Activated CD4-positive, alpha-beta T cell treated with anti-CD3 and anti-CD28 coated beads for 24 hours (primary cell): ENCODE results near the gene DGKB.

Experiments
- DNase-seq, 2 donors: peaks; one replicate each; pipeline ENCODE4 v3.0.0-alpha.2; 2020; ENCODE audit warnings: low read depth in 2 of 2

DGKB gene

DNA sequence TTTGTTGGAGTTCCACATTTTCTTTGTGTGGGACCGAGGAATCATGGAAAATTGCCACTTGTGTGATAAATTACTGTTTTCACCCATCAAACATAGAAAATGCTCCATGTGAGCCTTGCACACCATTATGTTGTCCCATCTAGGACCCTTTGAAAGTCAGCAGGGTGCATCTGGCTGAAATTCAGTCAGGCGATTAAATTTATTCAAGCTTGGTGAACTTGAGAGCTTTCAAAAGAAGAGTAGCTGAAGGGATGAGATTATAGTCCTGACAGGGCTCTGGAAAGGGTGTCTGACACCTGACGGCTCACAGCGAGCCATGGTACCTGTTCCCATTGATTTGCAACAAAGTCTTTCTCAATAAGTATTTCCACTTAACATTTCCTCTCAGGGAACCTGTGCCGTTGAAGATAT lies 513.4 kb downstream of the DGKB start:
- DNase-seq, result no peak

DNA sequence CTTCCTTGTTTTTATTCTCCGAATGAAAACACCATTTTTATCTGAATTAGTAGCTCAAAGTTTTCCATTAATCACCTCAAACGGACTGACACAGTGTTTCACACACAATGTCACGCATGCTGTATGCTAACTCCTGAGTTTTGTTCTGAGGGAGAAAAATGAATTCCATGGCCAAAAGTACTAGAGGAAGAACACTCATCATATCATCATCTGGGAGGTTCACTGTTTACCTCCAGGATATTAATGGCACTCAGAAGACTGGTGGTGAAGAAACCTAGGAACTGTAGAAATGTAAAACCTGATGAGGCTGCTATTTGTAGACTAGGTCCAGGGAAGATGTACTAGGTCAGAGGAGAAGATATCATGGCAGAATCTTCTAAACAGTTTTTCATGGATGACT lies 517.5 kb downstream of the DGKB start:
- DNase-seq, result no peak

DNA sequence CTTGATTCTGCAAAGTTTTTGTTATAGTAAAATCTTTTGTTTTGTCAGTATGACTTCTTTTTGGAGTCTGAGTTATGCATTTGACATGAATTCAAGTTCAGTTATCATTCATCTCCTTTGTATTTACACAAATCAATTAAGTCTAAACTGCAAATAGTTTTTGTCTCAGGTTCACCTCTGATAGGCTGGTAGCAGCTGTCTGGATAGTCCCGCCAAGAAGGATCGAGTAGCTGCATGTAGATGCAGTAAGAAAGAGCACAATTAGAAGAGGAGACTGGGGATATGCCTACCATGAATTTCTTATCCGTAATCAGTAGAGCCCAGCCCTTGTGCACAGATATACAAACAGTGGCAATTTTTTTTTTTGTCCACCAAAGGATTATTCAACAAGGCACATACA lies 520.6 kb downstream of the DGKB start:
- DNase-seq, result no peak

DNA sequence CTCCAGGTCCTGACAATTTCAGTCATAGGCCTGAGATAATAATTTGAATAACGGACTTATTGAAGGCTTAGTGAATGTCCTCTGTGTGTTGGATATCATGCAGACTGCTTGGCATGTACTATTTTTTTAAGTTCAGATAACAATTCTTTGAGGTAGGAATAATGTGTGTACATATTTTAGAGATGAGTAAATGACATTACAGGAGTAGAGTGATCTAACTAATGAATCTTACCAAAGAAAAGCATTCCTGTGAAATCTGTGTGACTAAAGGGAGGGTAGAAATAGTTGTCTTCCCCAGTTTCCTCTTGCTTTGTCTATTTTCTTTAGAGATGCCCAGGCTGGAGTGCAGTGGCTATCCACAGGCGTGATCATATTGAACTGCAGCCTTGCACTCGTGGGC lies 521.2 kb downstream of the DGKB start:
- no peak for DNase-seq

DNA sequence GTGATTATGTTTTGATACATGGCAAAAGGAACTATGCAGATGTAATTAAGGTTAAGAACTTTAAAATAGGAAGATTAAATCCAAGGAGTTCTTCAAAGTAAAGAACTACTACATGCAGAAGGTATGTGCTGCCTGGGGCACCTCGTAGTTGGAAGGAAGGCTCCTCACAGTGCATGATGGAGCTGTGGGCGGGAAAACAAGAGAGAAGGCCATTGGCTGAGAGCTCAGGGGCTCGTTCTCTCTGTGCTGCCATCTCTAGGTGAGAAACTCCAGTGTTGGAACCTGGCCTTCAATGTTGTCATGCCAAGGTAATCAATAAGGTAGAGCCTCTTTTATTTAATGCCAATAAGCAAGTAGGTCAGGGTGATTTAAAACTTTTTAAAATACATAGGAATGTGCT lies 521.7 kb downstream of the DGKB start:
- DNase-seq, result no peak

DNA sequence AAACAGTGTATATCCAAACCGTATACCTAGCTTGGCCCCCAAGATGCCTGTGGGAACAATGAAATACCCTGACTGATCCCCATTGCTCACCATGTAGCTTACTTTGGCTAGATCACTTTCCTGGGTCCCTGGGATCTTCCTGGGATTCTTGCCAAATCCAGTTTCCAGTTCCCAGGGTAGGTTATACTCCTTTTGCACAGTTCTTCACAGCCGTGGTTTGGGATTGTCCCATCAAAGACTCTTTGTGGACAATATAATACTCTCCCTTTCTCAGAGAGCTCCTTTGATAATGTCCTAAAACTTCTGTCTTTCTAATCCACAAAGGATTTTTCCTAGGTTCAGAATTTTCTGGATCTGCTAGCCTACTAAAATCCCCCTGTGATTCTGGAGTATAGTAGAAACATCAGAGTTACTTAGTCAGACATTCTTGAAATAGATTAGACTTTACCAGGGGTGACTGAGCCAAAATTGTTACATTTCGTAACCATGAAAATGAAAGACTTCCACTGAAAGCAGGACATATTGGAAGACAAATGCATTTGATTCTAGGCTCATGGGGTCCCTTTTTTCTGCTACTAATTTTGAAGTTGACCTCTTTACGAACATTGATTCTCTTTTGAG lies 524.8 kb downstream of the DGKB start:
- DNase-seq, result no peak

DNA sequence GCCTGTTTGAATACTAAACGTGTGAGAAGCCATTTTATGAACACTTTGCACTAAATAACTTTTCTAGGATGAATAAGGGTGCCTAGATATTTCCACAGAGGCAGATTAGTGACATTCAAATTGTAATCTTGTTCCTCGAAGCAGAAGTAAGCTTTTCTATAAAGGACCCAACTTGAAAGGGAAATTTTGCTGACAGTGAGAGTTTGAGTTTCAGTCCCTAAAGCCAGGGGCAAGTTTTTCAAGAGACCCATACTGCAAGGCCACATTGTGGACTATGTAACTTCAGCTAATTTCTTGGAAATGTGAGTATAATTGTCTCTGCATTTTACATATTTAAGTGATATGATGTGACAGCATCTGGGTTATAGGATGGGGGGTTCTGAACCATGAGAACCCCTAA lies 525.8 kb downstream of the DGKB start:
- no peak for DNase-seq

DNA sequence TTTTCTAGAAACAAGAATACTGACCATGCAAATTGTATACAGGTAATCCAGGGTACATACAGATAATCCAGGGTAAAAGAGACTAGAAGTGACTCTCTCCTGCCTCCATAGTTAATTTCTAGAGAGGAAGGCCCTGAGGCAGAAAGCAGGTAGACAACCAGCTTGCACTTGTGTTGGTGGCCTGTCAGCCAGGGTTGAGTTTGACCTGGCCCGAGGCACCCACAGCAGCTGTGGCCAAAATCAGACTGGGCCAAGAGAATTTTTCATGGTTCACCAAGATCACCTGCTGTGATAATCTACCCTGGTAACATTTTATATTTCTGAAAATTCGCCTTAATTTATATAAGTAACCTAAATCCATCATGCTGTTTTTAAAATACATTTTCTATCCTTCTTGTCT lies 526.6 kb downstream of the DGKB start:
- DNase-seq, result no peak

DNA sequence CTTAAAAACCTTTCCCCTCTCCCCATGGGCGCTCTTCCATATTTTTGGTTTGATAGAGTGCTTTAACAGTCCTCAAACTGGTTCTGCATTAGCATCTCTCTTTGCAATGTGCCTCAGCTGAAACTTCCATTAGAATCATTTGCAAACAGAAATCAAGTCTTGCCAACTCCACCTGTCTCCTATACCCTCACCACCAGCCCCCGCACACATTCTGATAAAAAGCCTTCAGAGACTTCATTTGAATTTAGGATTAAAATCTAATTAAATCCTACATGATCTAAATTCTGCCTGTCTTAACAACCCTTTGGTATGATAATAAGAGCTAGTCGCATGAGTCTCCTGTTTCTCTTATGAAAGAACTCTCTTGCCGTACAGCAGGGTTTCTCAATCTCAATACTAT lies 528.2 kb downstream of the DGKB start:
- DNase-seq, result no peak

DNA sequence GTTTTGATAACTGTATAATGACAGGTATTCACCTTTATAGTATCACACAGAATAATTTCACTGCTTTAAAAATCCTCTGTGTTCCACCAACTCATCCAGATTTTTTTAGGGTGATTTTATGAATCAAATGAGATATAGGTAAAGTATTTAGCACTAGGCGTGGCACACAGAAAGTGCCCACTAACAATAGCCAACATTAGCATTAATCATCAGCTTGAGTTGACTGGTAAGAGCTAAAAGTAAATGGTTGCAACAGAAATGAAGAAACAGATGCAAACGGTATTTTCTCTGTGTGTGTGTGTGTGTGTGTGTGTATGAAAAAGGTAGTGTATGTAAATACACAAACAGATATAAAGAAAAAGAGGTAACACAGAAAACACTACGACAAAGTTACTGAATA lies 534.3 kb downstream of the DGKB start:
- DNase-seq, result no peak

DNA sequence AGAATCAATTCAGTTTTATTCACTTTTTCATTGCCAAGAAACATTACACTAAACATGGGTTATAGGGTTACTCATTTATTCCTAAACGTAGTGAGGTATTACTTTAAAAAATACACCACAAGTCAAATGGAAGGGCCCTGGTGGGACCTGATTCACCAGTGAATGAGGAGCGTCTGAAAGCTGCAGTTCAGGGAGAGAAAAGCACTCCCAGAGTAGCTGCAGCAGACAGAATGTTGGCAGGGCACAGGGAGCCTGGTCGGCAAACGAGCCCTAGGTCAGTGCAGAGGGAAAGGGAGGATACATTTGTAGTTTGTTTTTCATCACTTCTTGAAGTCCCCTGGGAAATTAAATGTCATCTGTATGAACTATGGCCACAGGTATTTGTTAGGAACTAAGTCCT lies 551.4 kb downstream of the DGKB start:
- DNase-seq, result no peak

DNA sequence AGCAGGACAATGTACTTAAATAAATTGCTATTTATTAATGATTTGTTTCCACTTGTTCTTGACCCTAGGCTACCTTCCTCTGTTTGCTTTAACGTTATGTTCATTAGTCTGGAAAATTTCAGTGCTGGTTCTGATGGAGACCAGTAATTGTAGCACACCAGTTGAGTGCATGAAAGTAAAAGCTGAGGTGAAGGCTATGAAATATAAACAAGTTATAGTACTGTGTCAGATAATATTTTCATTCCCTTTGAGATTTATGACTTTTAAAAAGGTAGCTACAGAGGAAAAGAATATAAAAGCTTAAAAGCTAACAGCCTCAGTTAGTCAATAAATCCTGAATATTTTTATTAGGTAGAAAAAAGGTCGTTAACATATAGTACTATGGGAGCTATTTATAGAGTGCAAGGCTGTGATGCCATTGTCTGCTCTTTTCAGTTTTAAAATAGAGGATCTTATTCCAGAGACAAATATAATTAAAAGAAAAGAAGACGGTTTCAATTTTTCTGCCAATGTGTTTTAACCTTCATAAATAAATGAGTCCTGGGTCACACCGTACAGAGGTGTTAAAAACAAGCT lies 561.3 kb downstream of the DGKB start:
- DNase-seq, result no peak

DNA sequence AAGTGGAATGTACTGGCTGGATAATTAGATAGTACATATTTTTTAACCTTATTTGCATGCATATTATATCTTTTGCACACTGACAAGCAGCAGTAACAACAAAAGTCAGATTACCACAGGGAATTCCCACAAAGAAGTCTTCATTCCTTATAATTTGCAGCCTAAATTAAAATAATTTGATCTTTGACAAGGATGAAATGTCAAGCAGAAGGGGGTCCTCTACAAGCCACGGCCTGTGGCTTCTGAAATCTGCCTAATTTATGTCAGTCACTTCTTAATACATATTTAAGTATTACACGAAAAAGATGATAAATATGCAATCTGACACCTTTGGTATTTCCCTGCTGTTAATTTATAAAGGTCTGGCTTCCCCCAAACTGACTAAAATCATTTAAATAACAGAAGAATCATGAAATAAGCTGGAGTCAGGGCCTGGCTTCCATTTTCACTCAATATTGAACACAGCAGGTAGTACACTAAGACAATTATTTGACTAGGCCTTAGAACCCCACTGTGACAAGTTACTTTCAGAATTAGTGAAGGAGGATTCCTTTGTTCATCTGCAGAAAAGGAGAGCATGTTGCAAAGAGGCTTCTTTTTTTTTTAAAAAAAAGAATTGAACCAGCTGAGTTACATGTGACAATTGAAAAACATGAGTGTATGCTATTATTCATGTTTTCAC lies 562.0 kb downstream of the DGKB start:
- DNase-seq, result no peak

DNA sequence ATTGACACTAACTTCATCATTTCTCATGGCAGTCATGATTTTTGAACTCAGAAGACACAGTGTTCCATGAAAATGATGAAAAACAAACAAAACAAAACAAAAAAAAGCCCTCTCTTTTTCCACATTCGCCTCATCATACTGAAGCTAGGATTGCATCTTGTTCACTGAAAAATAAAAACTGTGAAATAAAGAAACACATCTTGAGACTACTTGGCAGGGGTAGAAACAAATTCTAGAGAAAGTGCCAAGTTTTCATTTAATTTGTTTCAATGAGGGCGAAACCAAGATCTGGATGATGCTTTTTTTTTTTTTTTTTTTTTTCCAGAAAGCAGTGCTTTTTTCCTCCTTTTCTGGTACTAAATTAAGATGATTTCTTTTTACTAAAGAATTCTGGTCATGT lies 562.7 kb downstream of the DGKB start:
- DNase-seq, result no peak

DNA sequence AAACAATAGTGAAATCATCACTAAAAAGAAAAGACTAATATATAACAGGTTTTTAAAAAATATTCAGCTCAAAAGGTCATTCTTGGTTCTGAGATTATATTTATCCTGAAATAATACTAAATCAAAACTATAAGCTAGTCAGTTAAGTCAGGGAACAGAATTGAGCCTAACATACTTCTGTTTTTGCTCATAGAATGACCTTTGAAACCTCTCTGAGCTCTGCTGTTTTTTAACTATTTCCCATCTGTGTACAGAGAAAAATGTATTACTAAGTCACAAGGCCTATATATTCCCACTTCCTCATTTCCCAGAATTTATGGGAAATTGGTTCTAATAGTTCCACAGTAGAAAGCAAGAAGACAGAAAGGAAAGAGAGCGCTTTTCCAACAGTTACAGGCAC lies 566.3 kb downstream of the DGKB start:
- DNase-seq, result no peak

DNA sequence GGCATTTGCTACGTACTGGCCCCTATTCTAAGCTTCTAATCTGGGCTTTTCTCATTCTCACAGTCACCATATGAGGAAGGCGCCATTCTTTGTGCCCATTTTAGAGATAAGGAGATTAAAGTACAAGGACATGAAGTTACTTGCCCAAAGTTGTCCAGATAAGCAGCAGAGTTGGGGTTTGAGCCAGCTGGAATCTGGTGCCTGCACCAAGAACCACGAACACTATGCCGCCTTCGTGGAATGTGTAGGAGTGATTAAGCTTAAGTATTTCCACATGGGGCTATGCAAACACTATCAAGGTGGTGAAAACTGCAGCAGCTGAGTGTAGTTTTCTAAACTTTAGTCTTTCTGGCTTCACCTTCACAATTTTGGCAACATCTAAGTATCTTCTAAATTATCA lies 570.4 kb downstream of the DGKB start:
- no peak for DNase-seq

DNA sequence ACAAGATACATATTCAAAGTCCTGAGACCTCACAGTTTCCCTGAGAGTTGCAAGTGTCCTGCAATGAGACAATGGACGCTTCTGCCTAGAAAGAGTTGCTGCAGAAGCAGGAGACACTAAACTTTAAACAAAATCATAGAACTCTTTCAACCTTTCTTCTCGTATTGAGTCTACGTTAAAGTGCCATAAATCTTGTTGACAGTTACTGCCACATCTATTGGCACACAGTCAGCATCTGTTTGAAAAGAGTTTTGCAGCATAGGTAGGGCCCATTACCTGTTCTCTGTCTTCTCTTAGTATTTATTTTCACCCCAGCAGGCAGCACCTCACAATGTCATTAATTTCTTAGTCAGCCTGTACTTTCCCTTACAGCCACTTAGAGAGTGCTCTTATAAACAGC lies 577.8 kb downstream of the DGKB start:
- DNase-seq, result no peak

DNA sequence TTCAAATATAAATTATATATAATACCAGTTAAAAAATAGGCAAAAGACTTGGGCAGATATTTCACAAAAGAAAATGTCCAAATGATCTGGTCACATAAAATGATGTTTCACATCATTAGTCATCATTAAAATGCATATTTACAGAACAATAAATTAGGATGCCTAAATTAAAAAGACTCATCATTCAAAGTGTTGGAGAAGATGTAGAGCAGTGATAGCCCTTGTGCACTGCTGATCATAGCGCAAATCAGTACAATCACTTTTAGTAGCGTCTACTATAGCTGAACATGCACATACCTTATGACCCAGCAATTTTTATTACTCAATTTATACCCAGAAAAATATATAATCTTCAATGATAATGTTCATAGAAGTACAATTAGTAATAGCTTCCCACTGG lies 579.8 kb downstream of the DGKB start:
- no peak for DNase-seq

DNA sequence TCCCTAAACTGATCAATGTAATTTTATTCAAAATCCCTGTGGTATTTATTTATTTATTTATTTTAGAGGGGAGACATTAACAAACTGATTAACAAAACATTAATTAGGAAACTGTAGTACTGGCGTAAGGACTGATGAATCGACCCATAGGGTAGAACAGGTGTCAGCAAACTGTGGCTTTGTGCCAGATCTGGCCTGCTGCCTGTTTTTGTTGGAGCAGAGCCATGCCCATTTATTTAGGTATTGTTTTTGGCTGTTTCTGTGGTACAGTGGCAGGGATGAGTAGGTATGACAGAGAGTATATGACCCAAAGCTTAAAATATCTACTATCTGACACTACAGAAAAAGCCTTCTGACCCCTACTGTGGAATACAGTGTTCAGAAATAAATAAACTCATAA lies 580.6 kb downstream of the DGKB start:
- DNase-seq, result no peak

DNA sequence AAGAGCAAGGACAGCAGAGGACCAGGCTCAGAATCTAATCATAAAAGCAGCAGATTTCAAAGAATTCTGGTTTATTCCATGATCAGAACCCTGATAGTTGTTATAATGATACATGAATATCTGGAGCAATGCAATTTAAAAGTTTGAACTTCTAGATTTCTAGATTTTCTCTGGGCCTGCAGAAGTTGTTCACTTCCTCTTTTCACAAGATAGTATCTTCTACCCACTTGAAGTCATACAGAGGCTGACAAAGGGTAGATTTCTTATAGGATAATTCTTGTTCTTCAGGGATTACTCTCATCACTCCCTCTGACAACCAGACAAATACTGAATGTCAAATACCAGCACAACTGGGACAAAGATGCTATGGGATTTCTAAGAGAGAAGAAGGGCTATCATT lies 593.1 kb downstream of the DGKB start:
- DNase-seq, result no peak

DNA sequence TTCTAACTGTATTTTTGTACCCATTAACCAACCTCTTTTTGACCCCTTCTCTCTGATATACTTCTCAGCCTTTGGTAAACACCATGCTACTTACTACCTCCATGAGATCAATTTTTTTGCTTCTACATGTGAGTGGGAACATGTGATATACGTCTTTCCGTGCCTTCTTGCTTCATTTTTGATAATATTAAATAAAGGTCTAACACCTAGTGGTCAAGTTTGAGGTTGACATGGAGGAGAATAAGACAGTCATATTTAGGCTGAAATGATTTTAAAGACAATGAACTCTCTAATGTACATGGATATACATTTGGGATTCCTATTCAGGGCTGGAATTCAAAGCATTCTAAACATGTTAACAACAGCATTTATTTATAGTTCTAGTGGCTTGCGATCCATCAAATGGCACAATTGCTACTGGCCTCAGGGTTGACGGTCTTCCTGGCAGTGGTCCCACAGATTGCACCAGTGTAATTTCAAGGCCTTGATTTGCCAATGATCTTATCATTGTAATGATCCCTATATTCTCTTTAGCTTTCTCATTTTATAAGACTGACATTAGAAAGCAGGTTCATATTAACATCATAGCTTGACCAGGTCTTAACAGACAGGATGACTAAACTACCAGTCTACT lies 597.2 kb downstream of the DGKB start:
- DNase-seq, result no peak

DNA sequence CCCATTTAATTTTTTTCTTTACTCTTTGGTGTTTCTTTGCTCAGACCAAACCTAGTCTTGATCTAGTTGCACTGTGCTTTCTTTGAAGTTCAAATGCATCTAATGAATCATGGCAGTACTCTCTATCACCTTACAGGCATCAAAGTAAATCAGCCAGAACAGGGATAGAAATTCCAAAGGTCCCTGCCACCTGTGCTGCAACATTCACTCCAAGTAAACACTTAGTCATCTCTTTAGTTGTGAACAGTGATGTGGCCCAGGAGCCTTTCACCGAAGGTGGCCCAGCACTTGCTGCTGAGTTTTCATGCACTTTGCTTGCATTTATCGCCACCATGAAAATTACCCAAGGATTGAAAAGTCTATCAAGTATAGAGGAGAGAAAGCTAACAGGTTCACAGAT lies 599.0 kb downstream of the DGKB start:
- no peak for DNase-seq

DNA sequence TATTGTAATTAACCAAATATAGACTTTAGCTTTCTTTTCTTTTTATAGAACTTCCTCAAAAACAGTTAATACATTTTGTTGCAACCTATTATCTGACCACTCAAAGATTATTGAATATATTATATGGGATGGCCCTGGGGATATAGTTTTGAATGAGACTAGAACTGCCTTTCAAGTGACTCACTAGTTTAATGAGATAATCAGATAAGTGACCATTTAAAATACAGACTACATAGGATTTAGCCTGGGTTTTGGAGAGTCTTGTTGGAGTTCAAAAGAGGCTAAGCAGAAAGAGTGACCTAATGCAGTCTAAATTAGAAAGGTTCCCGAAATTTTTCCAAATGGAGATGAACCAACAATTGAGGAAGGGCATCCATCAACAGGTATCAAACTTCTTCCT lies 607.9 kb downstream of the DGKB start:
- DNase-seq, result no peak
